Thoracic aorta (tissue), 2 donors: ENCODE data around the gene MTRF1. TPM values are rescaled to one million over a fixed set of nuclear protein-coding genes. Genes with fewer than 3 reads are reported as not detected.

Source experiments
- ATAC-seq: fragments of 150-250 bp; one replicate; pipeline ENCODE4 v1.8.0; 2017; ENCODE audit warnings: low read depth; ENCODE audit not compliant: insufficient number of reproducible peaks, low FRiP score
- DNase-seq: peaks from one replicate; pipeline ENCODE4 v3.0.0-alpha.2; 2020; ENCODE audit warnings: low spot score
- H3K27ac ChIP-seq, 2 donors: fragments of 200-600 bp; sonication (generic); 1 replicate in 1 of 2; 2 replicates in 1 of 2; pipeline ENCODE4 v1.5.1; 2016; ENCODE audit warnings: mild to moderate bottlenecking in 2 of 2, moderate library complexity in 2 of 2
- H3K27me3 ChIP-seq: fragments of 200-600 bp; sonication (generic); replicated peaks from 2 replicates; pipeline ENCODE4 v1.6.0; 2016; ENCODE audit warnings: mild to moderate bottlenecking; ENCODE audit not compliant: insufficient read depth
- H3K36me3 ChIP-seq: fragments of 200-600 bp; sonication (generic); one replicate; pipeline ENCODE4 v1.5.1; 2016
- H3K4me1 ChIP-seq, 2 donors: fragments of 200-600 bp; sonication (generic); 1 replicate in 1 of 2; 2 replicates in 1 of 2; pipeline versions ENCODE4 v1.5.1 to v1.6.0; 2016; ENCODE audit warnings: low read depth in 2 of 2, mild to moderate bottlenecking in 1 of 2; ENCODE audit not compliant: control insufficient read depth in 1 of 2
- H3K4me3 ChIP-seq: fragments of 200-600 bp; sonication (generic); 2 replicates; pipeline ENCODE4 v1.5.1; 2016; ENCODE audit warnings: mild to moderate bottlenecking
- H3K9me3 ChIP-seq: fragments of 200-600 bp; sonication (generic); 2 replicates; pipeline ENCODE4 v1.5.1; 2016
- total RNA-seq, 2 donors: library from RNA; depleted of rRNA; stranded (reverse); fragments of >200 nt; gene quantifications; one replicate each; pipeline versions ENCODE4 v1.1.0 to v1.2.3, GENCODE V29; 2016
- TF ChIP-seq, protein P1 (sequence below): fragments of 200-600 bp; sonication (generic); IDR thresholded peaks from one replicate; pipeline ENCODE4 v1.5.1; 2019; ENCODE audit warnings: antibody characterized with exemption

MTRF1 gene
- total RNA-seq, 2 donors from 2014 or later = 2.3 to 13.9 TPM

- Histone ChIP-seq H3K36me3 (no peaks in the 10 kb centered on the region), H3K9me3 (no peaks in the 10 kb centered on the region), H3K4me1 (peaks cover 0 to 10% of the 10 kb centered on the region in 2 donors), H3K27ac (no peak overlapping the region), H3K4me3 (no peak overlapping the region), H3K27me3 (no peaks in the 10 kb centered on the region)
- TF ChIP-seq, protein P1, sequence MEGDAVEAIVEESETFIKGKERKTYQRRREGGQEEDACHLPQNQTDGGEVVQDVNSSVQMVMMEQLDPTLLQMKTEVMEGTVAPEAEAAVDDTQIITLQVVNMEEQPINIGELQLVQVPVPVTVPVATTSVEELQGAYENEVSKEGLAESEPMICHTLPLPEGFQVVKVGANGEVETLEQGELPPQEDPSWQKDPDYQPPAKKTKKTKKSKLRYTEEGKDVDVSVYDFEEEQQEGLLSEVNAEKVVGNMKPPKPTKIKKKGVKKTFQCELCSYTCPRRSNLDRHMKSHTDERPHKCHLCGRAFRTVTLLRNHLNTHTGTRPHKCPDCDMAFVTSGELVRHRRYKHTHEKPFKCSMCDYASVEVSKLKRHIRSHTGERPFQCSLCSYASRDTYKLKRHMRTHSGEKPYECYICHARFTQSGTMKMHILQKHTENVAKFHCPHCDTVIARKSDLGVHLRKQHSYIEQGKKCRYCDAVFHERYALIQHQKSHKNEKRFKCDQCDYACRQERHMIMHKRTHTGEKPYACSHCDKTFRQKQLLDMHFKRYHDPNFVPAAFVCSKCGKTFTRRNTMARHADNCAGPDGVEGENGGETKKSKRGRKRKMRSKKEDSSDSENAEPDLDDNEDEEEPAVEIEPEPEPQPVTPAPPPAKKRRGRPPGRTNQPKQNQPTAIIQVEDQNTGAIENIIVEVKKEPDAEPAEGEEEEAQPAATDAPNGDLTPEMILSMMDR = no peak
- DNase-seq (no peak), ATAC-seq (no peak)
Measured at GRCh38 chr13:41299316-41300094, 36.1 kb upstream of the MTRF1 start.

DNA sequence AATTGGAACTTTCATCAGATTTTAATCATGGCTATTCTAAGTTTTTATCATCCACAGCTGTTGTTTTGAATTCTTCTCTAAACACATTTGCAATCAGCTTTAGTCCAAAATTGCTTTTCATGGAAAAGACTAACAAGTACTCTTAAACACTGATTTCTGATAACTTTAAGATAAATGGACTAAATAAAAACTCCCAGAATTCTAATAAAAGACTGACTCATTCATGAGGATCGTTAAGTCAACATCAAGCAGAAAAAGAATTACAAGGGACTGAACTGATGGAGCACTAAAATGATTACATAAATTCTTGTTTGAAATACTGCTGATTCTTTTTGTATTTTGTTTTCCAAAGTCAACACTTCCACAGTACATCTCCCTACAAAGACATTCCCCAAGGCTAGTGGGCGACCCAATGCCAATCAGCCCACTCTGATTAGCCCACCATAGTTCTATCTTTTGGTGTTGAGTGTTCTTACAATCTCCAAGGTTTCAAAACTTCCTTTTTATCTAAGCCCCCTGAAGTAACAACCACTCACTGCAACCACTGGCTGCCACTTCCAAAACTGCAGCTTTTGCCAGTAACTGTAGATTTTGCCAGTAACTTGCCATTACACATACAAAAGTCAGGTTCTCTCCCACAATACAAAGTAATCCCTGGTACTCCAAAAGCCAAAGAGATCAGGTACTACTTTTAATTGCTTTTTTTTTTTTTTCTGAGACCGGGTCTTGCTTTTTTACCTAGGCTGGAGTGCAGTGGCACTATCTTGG lies 33.7 kb upstream of the MTRF1 start:
- Histone ChIP-seq H3K4me1 (peaks cover 0 to 10% of the 10 kb centered on the region in 2 donors), H3K27me3 (no peaks in the 10 kb centered on the region), H3K4me3 (no peak overlapping the region), H3K27ac (no peak overlapping the region), H3K36me3 (no peaks in the 10 kb centered on the region), H3K9me3 (no peaks in the 10 kb centered on the region)
- ATAC-seq (no peak), DNase-seq (no peak)
- TF ChIP-seq, protein P1 = no peak

DNA sequence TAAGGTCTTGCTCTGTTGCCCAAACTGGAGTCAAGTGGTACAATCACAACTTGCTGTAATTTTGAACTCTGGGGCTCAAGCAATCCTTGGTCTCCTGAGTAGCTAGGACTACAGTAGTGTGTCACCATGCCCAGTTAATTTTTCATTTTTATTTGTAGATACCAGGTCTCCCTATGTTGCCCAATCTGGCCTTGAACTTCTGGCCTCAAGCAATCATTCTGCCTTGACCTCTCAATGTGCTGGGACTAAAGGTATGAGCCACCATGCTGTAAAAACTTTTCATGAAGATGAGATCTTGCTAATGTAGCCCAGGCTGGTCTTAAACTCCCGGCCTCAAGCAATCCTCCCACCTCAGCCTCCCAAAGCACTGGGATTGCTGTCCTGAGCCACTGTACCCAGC lies 32.6 kb upstream of the MTRF1 start:
- H3K36me3 ChIP-seq = no peaks in the 10 kb centered on the region
- H3K27me3 ChIP-seq = no peaks in the 10 kb centered on the region
- no peak overlapping the region for H3K27ac ChIP-seq
- H3K9me3 ChIP-seq = no peaks in the 10 kb centered on the region
- DNase-seq (no peak), ATAC-seq (no peak)
- H3K4me1 ChIP-seq = peaks cover 0 to 10% of the 10 kb centered on the region in 2 donors
- no peak overlapping the region for H3K4me3 ChIP-seq
- TF ChIP-seq, protein P1 = no peak

GRCh38 chr13:41294914-41295313 lies 31.5 kb upstream of the MTRF1 start:
- no peak overlapping the region for H3K27ac ChIP-seq
- no peaks in the 10 kb centered on the region for H3K27me3 ChIP-seq
- DNase-seq (no peak), ATAC-seq (no peak)
- TF ChIP-seq, protein P1 = no peak
- no peaks in the 10 kb centered on the region for H3K36me3 ChIP-seq
- H3K4me3 ChIP-seq = no peak overlapping the region
- no peaks in the 10 kb centered on the region for H3K9me3 ChIP-seq
- peaks cover 0 to 10% of the 10 kb centered on the region in 2 donors for H3K4me1 ChIP-seq

DNA sequence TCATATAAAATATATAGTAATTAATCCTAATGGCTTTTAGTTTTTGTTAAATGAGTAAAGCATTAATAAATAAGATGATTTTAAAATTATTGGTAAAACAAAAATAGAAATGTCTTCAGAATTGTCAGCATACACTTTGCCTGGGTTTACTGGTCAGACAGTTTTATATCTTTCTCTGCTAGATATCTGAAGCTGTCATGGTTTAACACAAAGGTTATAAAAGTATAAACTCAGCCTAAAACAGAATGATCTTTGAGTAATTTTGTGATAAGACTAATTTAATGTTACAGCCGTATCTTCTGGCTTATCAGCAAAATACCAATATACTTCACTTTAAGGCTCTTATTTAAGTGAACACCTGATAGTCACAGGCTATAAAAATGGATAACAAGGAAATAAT lies 29.9 kb upstream of the MTRF1 start:
- ATAC-seq (no peak), DNase-seq (no peak)
- Histone ChIP-seq H3K36me3 (no peaks in the 10 kb centered on the region), H3K4me3 (no peak overlapping the region), H3K9me3 (no peaks in the 10 kb centered on the region), H3K27me3 (no peaks in the 10 kb centered on the region), H3K27ac (no peak overlapping the region), H3K4me1 (peaks cover 0 to 10% of the 10 kb centered on the region in 2 donors)
- TF ChIP-seq, protein P1 = no peak
